Lower lobe of right lung (tissue), 2 donors: ENCODE data around the gene DAAM1. TPM values are rescaled to one million over a fixed set of nuclear protein-coding genes. Genes with fewer than 3 reads are reported as not detected.

ENCODE experiments used
- ATAC-seq, 2 donors: fragments of 200-7000 bp; cut with Tn5 transposase; one replicate each; pipeline ENCODE4 v1.9.1; 2020 to 2022; ENCODE audit warnings: mild to moderate bottlenecking in 2 of 2, moderate library complexity in 2 of 2
- DNase-seq: peaks from one replicate; pipeline ENCODE4 v3.0.0-alpha.2; 2020
- H3K27ac ChIP-seq: fragments of 200-600 bp; one replicate; pipeline ENCODE4 v1.8.0; 2022
- H3K27me3 ChIP-seq: fragments of 200-600 bp; one replicate; pipeline ENCODE4 v1.8.0; 2022; ENCODE audit warnings: low read depth
- H3K36me3 ChIP-seq: fragments of 200-600 bp; one replicate; pipeline ENCODE4 v1.8.0; 2022; ENCODE audit warnings: mild to moderate bottlenecking
- H3K4me1 ChIP-seq: fragments of 200-600 bp; one replicate; pipeline ENCODE4 v1.8.0; 2022
- H3K4me3 ChIP-seq: fragments of 200-600 bp; one replicate; pipeline ENCODE4 v1.8.0; 2022; ENCODE audit warnings: mild to moderate bottlenecking
- H3K9me3 ChIP-seq: fragments of 200-600 bp; one replicate; pipeline ENCODE4 v1.8.0; 2022
- CTCF ChIP-seq: fragments of 200-600 bp; IDR thresholded peaks from one replicate; pipeline ENCODE4 v1.8.0; 2022; ENCODE audit warnings: antibody characterized with exemption, mild to moderate bottlenecking
- intact Hi-C: fragments of 100-400 bp; cut with DNase I; formaldehyde crosslinking; loops from one replicate; pipeline ENCODE4 v1.11.0; 2022
- total RNA-seq: library from RNA; stranded (reverse); fragmentation: NEBNext Ultra II Directional; extraction: Animal tissue kit (Norgen Biotek cat#: 25700); gene quantifications from one replicate; pipeline ENCODE4 v1.2.1, GENCODE V29; 2021
- donor health status: DM: no; HTN: yes; CAD: no; lungs with severe emphysema.

The DAAM1 gene
- total RNA-seq, 1 donor from 2014 or later, result 46.7 TPM

DNA sequence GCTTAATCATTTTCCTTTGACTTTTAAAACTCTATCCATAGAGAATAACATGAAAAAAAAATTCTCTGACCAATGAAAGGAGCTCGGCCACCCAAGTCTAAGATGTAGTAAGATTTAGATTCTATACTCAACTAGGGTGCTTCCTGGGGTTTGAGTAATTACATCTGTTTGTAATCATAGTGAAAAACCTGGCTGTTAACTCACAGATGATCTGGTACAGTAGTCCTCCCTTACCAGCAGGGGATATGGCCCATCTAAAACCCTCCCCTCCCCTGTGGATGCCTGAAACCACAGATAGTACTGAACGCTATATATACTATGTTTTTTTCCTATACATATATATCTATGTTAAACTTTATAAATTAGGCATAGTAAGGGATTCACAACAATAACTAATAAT, 89.2 kb downstream of the DAAM1 start:
- ATAC-seq (no peak), DNase-seq (no peak)
- no peaks in the 10 kb centered on the region for H3K9me3 ChIP-seq
- TF ChIP-seq CTCF, result no peak
- no peak overlapping the region for H3K4me3 ChIP-seq
- intact Hi-C loops, result no loop called here
- H3K27ac ChIP-seq, result no peak overlapping the region
- H3K27me3 ChIP-seq, result no peaks in the 10 kb centered on the region
- no peaks in the 10 kb centered on the region for H3K36me3 ChIP-seq
- peaks cover 40% of the 10 kb centered on the region for H3K4me1 ChIP-seq

DNA sequence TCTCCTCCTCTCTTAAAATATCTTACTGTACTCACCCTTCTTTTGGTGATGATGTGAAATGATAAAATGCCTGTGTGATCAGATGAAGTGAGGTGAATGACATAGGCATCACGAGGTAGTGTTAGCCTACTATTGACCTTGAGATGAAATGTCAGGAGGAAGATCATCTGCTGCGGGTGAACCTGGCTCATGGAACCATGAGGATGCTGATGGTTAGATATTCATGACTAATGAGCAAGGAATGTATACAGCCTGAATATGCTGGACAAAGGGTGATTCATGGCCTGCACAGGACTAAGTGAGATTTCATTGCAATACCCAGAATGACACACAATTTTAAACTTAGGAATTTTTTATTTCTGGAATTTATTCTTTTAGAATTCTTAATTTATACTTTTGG, 89.6 kb downstream of the DAAM1 start:
- no peak for TF ChIP-seq CTCF
- Histone ChIP-seq H3K27me3 (no peaks in the 10 kb centered on the region), H3K9me3 (no peaks in the 10 kb centered on the region), H3K27ac (no peak overlapping the region), H3K36me3 (no peaks in the 10 kb centered on the region), H3K4me3 (no peak overlapping the region), H3K4me1 (peaks cover 45% of the 10 kb centered on the region)
- ATAC-seq, result no peak
- no peak for DNase-seq
- intact Hi-C loops, result no loop called here

DNA sequence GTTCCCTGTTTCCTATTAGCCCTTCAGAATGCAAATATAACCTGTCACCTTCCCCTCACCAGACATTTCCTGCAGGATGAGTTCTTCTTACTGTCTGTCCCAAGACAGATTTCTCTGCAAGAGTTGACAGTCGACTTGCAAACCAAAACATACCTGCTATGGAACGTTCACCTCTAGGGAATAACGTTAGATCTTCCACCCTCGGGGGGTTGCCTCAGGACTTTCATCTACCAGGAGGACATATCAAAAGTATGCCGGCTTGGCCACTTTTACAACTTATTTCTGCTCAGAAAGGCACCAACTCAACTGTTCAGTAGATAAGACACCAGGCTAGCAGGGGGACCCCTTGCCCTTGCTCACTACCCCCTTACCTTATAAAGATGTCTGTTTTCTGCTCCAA, 92.5 kb downstream of the DAAM1 start:
- DNase-seq, result no peak
- no peaks in the 10 kb centered on the region for H3K36me3 ChIP-seq
- H3K9me3 ChIP-seq, result no peaks in the 10 kb centered on the region
- H3K4me3 ChIP-seq, result no peak overlapping the region
- TF ChIP-seq CTCF, result no peak
- intact Hi-C loops, result no loop called here
- H3K4me1 ChIP-seq, result peaks cover 30% of the 10 kb centered on the region
- ATAC-seq, result no peak
- no peak overlapping the region for H3K27ac ChIP-seq
- no peaks in the 10 kb centered on the region for H3K27me3 ChIP-seq

DNA sequence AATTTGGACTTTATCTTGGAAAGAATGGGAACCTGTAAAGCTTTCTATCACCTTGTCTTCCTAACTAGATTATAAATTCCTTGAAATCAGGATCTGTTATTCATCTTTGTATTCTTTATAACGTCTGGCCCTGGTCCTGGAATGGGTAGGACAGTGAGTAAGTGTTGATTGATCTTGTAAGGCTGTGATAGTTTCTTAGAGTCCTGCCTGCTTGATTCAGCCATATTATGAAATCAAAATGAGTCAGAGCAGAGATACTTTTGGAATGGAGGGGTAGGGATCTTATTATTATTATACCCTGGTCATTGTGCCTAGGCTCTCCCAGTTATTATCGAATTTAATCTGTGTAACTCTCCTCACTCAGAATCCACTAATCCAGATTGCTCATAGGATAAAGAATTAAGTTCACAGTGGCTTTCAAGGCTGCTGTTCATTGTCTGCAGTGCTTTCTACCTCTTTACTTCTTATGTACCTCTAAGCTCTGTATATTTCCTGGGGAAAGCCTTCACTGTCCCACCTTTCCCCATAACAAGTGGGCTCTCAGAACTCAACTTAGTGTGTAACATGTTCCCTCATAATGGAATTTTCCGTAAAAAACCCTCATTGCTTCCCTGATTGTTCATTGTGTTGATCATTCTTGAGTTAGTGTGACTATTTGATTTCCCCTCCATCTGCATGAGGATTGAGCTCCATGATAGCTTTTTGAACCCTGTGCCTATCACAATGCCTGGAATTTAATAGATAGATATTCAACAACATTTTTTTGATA, 93.3 kb downstream of the DAAM1 start:
- DNase-seq, result no peak
- no peak overlapping the region for H3K27ac ChIP-seq

GRCh38 chr14:59282378-59282765, 93.9 kb downstream of the DAAM1 start:
- Histone ChIP-seq H3K4me1 (peaks cover 27% of the 10 kb centered on the region), H3K4me3 (no peak overlapping the region), H3K27ac (no peak overlapping the region), H3K9me3 (no peaks in the 10 kb centered on the region), H3K27me3 (no peaks in the 10 kb centered on the region), H3K36me3 (no peaks in the 10 kb centered on the region)
- TF ChIP-seq CTCF, result no peak
- no peak for ATAC-seq
- intact Hi-C loops, result no loop called here
- no peak for DNase-seq

More for the DNA sequence above, 93.3 kb downstream of the DAAM1 start:
- Histone ChIP-seq H3K9me3 (no peaks in the 10 kb centered on the region), H3K4me1 (peaks cover 27% of the 10 kb centered on the region), H3K36me3 (no peaks in the 10 kb centered on the region), H3K27me3 (no peaks in the 10 kb centered on the region), H3K4me3 (no peak overlapping the region)
- intact Hi-C loops, result no loop called here
- peak; percentile 27 to 58 for ATAC-seq
- TF ChIP-seq CTCF, result no peak
